ENCODE results near the gene PRKCA. TPM values are rescaled to one million over a fixed set of nuclear protein-coding genes. Genes with fewer than 3 reads are reported as not detected.

PRKCA gene
- total and polyA plus RNA-seq, 9 of the 15 experiments (the other 6 are each of a cell fraction or from before 2014, with no cell fraction given) = 3.2 to 33.0 (median 17.8) TPM

- no peaks in the 10 kb centered on the region for H3K9me1 ChIP-seq (ENCODE audit: control insufficient read depth, insufficient read depth, low read length)
- intact Hi-C loops (cut with micrococcal nuclease) (loop anchor here (1.0 kb wide), 1 partner anchor 277 kb away; no protein-coding TSS in a partner anchor), in situ Hi-C loops (cut with MboI) (no loop called here)
- H2AFZ ChIP-seq (ENCODE audit: low read depth, low read length) = no peak overlapping the region
- FAIRE-seq (peak; percentile 86), ATAC-seq (peak; percentile 90), DNase-seq (ENCODE audit: extremely low read depth in 1 of 4, low spot score in 3 of 4) (peak in 2 of 4 experiments; percentile 34 to 50)
- H3K9ac ChIP-seq (ENCODE audit: insufficient read depth in 1 of 2, low read depth in 2 of 2, low read length in 2 of 2) = no peak overlapping the region
- CTCF ChIA-PET (ENCODE audit: low intra/inter-chr PET ratio) = no interaction called here
- BruUV-seq (replicated peaks) = no TSS peak
- no peaks in the 10 kb centered on the region for H3K27me3 ChIP-seq (ENCODE audit: control insufficient read depth in 2 of 2, insufficient read depth in 2 of 2, low read length in 2 of 2)
- H4K20me1 ChIP-seq (replicated peaks; ENCODE audit: control insufficient read depth, insufficient read depth, low read length) = no peaks in the 10 kb centered on the region
- H3K4me1 ChIP-seq (replicated peaks in 1 of 2; ENCODE audit: control insufficient read depth in 2 of 2, insufficient read depth in 2 of 2, low read length in 2 of 2) = peaks cover 0 to 2% of the 10 kb centered on the region in 2 experiments; a peak in 4 of 5 replicates
- H3K4me2 ChIP-seq (ENCODE audit: insufficient read depth, low read length) = no peak overlapping the region
- H3K4me3 ChIP-seq = no peak overlapping the region
- H3K27ac ChIP-seq (ENCODE audit: extremely low read depth, low read depth, low read length) = no peak overlapping the region
- POLR2A ChIA-PET = interaction anchor here (1.0 kb wide), 1 partner anchor 14 kb away, joined by 4 read pairs; no protein-coding TSS in a partner anchor
- no peaks in the 10 kb centered on the region for H3K36me3 ChIP-seq (ENCODE audit: control insufficient read depth, insufficient read depth, low read length)
- no peaks in the 10 kb centered on the region for H3K79me2 ChIP-seq (ENCODE audit: control insufficient read depth, insufficient read depth, low read length)
- 40% methylated on average over 4 of the region's 4 CpGs for WGBS (ENCODE audit: insufficient coverage, low coverage, missing lambda C conversion rate)
- H3K9me3 ChIP-seq (replicated peaks; ENCODE audit: control insufficient read depth, insufficient read depth, low read depth, low read length) = no peaks in the 10 kb centered on the region
- TF ChIP-seq PBX2 (CRISPR knock-in tag; IDR thresholded peaks at IDR 0.05; ENCODE audit: low read depth) = no peak
- TF ChIP-seq PBX2 (tag; conservative IDR thresholded peaks at IDR 0.05; ENCODE audit: low read depth) = no peak
- TF ChIP-seq NR2F6 (CRISPR knock-in tag; IDR thresholded peaks at IDR 0.05) = no peak
- 0 out of 2 replicates have a peak, but pooled peaks have one; percentile 34 for TF ChIP-seq ZNF384 (IDR thresholded peaks at IDR 0.05; ENCODE audit: low read depth, low read length)
- TF ChIP-seq CTCF (IDR thresholded peaks at IDR 0.05 in 2 of 3, conservative IDR thresholded peaks at IDR 0.05 in 1 of 3; ENCODE audit: insufficient read depth in 2 of 3, low read depth in 1 of 3, low read length in 3 of 3) = peak; percentile 50 to 67 (median 54)
- TF ChIP-seq SMC3 (conservative IDR thresholded peaks at IDR 0.05; ENCODE audit: insufficient read depth, low read depth, low read length) = peak; percentile 62; the same call in 1 of the 2 replicates
- peak; percentile 65; the same call in 1 of the 2 replicates for TF ChIP-seq REST (IDR thresholded peaks at IDR 0.05; ENCODE audit: borderline replicate concordance)
- TF ChIP-seq REST (CRISPR knock-in tag; IDR thresholded peaks at IDR 0.05; ENCODE audit: low read depth) = no peak
Observed at GRCh38 chr17:66290101-66290722, 12.2 kb upstream of the PRKCA start.

Data from K562 (cell line).